ENCODE measurements around the gene ESYT3.

Gene ESYT3

GRCh38 chr3:138434276-138434874, at the start of gene ESYT3:
Gene ESYT3 (plus strand): TSS chr3:138434616. CDS start chr3:138434799, 183 bp downstream.
- peak; percentile 24 to 32 for DNase-seq

- no peak for DNase-seq
Measured at GRCh38 chr3:138384976-138385375, 49.4 kb upstream of the ESYT3 start.

- no peak for DNase-seq
Measured at GRCh38 chr3:138389144-138389601, 45.2 kb upstream of the ESYT3 start.

DNA sequence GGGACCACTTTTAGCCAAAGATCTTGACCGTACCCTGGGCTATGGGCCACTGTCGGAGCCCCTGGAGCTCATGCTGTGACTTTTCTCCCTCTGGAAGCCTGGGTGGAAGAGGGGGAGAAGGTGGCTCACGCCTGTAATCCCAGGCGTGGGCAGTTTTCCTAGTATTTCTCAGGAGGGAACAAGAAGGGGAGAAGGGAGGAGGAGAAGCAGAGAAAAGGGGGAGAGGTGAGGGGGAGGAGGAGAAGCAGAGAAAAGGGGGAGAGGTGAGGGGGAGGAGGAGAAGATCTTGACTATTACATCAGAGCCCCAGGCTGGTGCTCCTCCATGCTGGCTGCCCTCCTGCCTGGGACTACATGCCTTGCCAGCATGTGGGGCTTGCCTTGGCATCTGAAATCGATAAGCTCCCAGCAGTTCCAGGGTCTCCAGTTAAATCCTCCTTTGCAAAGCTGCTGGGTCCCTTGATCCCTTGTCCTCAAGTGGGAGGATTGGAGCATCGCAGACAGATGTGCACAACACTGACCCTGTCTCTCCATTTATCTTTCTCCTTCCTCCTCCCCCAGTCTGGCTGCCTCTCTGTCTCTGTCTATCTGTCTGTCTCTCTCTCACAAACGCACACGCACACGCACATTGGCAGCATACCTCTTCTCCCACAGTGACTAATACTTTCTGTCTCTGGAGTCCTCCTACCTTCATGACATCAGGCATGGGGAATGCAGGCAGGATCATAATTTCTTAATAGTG, 44.4 kb upstream of the ESYT3 start:
- DNase-seq: no peak

GRCh38 chr3:138390582-138390932, 43.9 kb upstream of the ESYT3 start:
- no peak for DNase-seq

- DNase-seq: no peak
Measured at GRCh38 chr3:138394156-138394555, 40.3 kb upstream of the ESYT3 start.

- DNase-seq: no peak
Measured at GRCh38 chr3:138394686-138395085, 39.7 kb upstream of the ESYT3 start.

DNA sequence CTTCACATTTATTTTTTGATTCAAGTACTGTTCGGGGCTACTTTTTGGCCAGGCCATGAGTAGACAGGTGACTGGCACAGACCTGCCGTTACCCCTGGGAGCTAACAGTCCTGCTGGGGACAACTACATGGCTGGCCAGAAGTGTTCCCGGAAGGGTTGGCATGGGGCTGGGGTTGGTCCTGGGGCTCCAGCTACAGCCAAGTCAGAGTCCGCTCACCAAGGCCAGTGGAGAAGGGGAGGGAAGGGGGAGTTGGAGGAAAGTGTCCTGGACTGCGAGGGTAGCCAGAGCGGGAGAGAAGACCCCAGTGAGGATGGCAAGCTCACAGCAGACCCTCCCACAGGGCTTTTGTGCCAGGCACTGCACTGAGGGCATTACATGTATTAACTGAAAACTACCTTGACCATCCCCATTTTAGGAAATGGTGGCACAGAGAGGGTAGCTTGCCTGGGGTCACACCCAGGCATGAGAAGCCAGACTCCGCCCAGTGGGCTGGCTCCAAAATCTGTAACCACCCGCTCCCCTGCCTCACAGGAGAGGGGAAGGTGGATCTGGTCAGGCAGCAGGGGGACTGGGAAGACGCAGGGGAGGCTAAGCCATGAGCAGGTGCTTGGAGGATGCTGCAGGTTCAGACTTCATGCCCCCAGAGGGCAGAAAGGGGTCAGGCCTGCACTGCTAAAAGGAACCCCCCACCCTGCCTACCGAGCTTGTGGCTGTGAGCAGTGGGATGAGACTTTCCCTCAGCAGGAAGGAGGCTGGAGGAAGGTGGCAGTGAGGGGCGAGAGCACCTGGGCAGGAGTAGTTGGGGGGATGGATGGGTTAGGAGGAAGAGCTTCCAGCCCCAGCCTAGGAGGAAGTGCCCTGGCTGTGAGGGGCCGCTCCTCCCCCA, 38.3 kb upstream of the ESYT3 start:
- DNase-seq: no peak

DNA sequence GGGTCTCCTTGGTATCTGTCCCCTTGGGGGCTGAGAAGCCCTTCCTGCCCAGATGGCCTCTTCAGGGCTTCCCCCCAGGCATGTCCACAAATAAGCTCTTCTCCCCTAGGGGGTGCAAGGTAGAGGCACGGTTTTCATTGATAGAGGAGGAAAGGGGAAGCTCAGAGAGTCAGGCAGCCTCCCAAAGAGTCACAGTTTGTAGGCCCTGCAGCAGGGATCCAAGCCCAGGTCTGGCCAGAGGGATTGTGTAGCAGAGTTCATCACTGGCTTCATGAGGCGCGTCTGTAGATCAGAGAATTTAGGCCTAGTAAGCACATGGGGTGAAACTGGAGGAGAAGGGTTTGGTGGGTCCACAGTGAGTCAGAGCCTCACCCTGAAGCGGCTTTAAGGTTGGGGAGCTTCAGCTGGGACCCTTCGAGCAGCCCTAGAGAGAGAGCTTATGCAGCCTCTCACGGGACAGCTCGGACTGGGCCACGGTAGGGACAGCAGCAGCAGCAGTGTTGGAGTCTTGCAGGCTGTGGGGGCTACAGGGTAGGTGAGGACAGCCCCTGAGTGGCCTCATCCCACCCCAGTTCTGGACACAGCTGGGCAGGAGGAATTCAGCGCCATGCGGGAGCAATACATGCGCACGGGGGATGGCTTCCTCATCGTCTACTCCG, 37.5 kb upstream of the ESYT3 start:
- no peak for DNase-seq

- no peak for DNase-seq
Measured at GRCh38 chr3:138397983-138398382, 36.4 kb upstream of the ESYT3 start.

- DNase-seq: no peak
Measured at GRCh38 chr3:138398791-138399575, 35.4 kb upstream of the ESYT3 start.

DNA sequence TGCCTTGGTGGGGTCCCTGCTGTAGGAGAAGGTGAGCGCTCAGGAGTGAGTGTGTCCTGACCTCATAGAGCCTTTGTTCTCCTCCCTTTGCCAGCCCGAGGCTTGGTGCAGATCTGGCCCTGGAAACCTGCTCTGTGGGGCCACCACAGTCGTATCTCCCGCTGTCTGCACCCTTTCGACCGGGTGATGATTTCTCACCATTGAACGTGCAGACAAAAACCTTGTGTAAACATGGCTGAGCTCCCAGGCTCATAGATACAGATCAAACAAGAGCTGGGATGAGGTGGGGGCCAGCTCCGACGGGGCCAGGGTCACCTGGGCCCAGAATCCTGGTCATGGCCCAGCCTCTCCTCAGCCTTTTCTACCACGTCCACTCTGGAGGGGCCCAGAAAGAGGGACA, 34.6 kb upstream of the ESYT3 start:
- no peak for DNase-seq

- no peak for DNase-seq
Measured at GRCh38 chr3:138400651-138401070, 33.8 kb upstream of the ESYT3 start.

- DNase-seq: no peak
Measured at GRCh38 chr3:138401834-138402233, 32.6 kb upstream of the ESYT3 start.

DNA sequence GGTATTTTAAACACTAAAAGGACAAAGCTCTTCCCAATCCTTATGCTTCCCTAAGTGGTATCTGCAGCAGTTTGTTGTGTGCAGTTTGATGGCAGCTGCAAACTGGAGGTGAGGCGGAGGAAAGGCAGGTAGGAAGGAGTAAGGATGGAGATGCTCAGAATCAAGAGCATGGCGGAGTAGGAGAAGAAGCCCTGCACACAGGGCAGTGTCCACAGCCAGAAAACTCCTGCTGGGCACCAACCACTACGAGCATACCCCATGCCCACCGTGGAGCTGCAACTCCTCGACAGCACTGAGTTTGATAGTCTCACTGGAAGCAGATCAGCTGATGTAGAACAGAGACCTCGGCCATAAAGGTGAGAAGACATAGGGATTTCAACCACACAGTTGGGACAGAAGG, 30.3 kb upstream of the ESYT3 start:
- no peak for DNase-seq

GRCh38 chr3:138405001-138405400, 29.4 kb upstream of the ESYT3 start:
- no peak for DNase-seq

DNA sequence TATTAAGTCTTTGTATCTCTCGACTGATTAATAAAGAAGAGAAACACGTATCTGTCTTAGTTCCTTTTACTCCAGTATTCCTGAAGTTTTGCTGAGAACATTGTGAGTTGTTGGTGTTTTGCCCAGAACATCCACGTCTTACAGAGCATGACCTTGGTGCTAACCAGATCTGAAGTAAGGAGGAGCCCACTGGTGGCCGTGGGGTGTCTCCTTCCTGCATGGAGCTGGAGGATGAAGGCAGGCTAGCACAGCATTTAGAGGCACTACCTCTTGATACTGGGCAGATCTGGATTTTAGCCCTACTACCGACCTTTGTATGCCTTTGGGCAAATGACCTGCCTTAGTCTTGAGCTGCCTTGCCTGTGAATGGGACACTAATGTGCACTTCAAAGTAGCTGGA, 28.9 kb upstream of the ESYT3 start:
- no peak for DNase-seq

- no peak for DNase-seq
Measured at GRCh38 chr3:138406606-138407005, 27.8 kb upstream of the ESYT3 start.

- DNase-seq: no peak
Measured at GRCh38 chr3:138407236-138407907, 27.0 kb upstream of the ESYT3 start.

- no peak for DNase-seq
Measured at GRCh38 chr3:138408751-138409570, 25.5 kb upstream of the ESYT3 start.

All from CD4-positive, alpha-beta T cell treated with Interleukin-4 for 1 hour (primary cell).